ENCODE data around the gene GDAP1L1. TPM values are rescaled to one million over a fixed set of nuclear protein-coding genes. Genes with fewer than 3 reads are reported as not detected.
"Not testable (repeated sequence)": the region's sequence is repeated elsewhere in the genome, so short reads cannot be mapped to it uniquely, and the experiment has no call there.

GDAP1L1 gene
- total RNA-seq, 1 donor from 2014 or later, result not detected

GRCh38 chr20:44231713-44232468 is 15.2 kb upstream of the GDAP1L1 start:
- Histone ChIP-seq H3K27ac (ENCODE audit: low read depth, low read length) (no peak overlapping the region), H3K9ac (ENCODE audit: low read depth in 1 of 3, low read length in 3 of 3) (no peak overlapping the region), H3K9me3 (ENCODE audit: control insufficient read depth in 3 of 3, low read length in 3 of 3) (no peaks in the 10 kb centered on the region), H3K4me3 (ENCODE audit: low read length in 3 of 3) (no peak overlapping the region), H3K4me1 (ENCODE audit: control insufficient read depth in 3 of 3, insufficient read depth in 3 of 3, low read length in 3 of 3) (peaks cover 0 to 9% (median 7%) of the 10 kb centered on the region in 3 donors), H3K36me3 (ENCODE audit: control insufficient read depth in 3 of 3, insufficient read depth in 3 of 3, low read length in 3 of 3) (no peaks in the 10 kb centered on the region), H3K27me3 (ENCODE audit: control insufficient read depth in 3 of 3, insufficient read depth in 3 of 3, low read length in 3 of 3) (no peaks in the 10 kb centered on the region)

GRCh38 chr20:44232469-44232856 is 14.6 kb upstream of the GDAP1L1 start:
- H3K9ac ChIP-seq (ENCODE audit: low read depth in 1 of 3, low read length in 3 of 3); H3K4me1 ChIP-seq (ENCODE audit: control insufficient read depth in 3 of 3, insufficient read depth in 3 of 3, low read length in 3 of 3); H3K27me3 ChIP-seq (ENCODE audit: control insufficient read depth in 3 of 3, insufficient read depth in 3 of 3, low read length in 3 of 3); H3K27ac ChIP-seq (ENCODE audit: low read depth, low read length); H3K4me3 ChIP-seq (ENCODE audit: low read length in 3 of 3); H3K36me3 ChIP-seq (ENCODE audit: control insufficient read depth in 3 of 3, insufficient read depth in 3 of 3, low read length in 3 of 3); H3K9me3 ChIP-seq (ENCODE audit: control insufficient read depth in 3 of 3, low read length in 3 of 3): not testable (repeated sequence)

GRCh38 chr20:44233436-44234016 is 13.6 kb upstream of the GDAP1L1 start:
- no peaks in the 10 kb centered on the region for H3K36me3 ChIP-seq (ENCODE audit: control insufficient read depth in 3 of 3, insufficient read depth in 3 of 3, low read length in 3 of 3)

GRCh38 chr20:44234566-44235317 is 12.4 kb upstream of the GDAP1L1 start:
- H3K9me3 ChIP-seq (ENCODE audit: control insufficient read depth in 3 of 3, low read length in 3 of 3), result no peaks in the 10 kb centered on the region
- H3K36me3 ChIP-seq (ENCODE audit: control insufficient read depth in 3 of 3, insufficient read depth in 3 of 3, low read length in 3 of 3), result no peaks in the 10 kb centered on the region
- no peaks in the 10 kb centered on the region for H3K4me1 ChIP-seq (ENCODE audit: control insufficient read depth in 3 of 3, insufficient read depth in 3 of 3, low read length in 3 of 3)
- H3K27ac ChIP-seq (ENCODE audit: low read depth, low read length), result no peak overlapping the region
- H3K4me3 ChIP-seq (ENCODE audit: low read length in 3 of 3), result no peak overlapping the region
- no peak overlapping the region for H3K9ac ChIP-seq (ENCODE audit: low read depth in 1 of 3, low read length in 3 of 3)
- H3K27me3 ChIP-seq (ENCODE audit: control insufficient read depth in 3 of 3, insufficient read depth in 3 of 3, low read length in 3 of 3), result no peaks in the 10 kb centered on the region

More at GRCh38 chr20:44233436-44234016, 13.6 kb upstream of the GDAP1L1 start:
- no peaks in the 10 kb centered on the region for H3K9me3 ChIP-seq (ENCODE audit: control insufficient read depth in 3 of 3, low read length in 3 of 3)
- H3K27ac ChIP-seq (ENCODE audit: low read depth, low read length), result no peak overlapping the region
- peaks cover 0 to 6% (median 4%) of the 10 kb centered on the region in 3 donors for H3K4me1 ChIP-seq (ENCODE audit: control insufficient read depth in 3 of 3, insufficient read depth in 3 of 3, low read length in 3 of 3)
- no peak overlapping the region for H3K9ac ChIP-seq (ENCODE audit: low read depth in 1 of 3, low read length in 3 of 3)
- no peak overlapping the region for H3K4me3 ChIP-seq (ENCODE audit: low read length in 3 of 3)
- H3K27me3 ChIP-seq (ENCODE audit: control insufficient read depth in 3 of 3, insufficient read depth in 3 of 3, low read length in 3 of 3), result no peaks in the 10 kb centered on the region

GRCh38 chr20:44235702-44236101 is 11.4 kb upstream of the GDAP1L1 start:
- H3K9ac ChIP-seq (ENCODE audit: low read depth in 1 of 3, low read length in 3 of 3), result no peak overlapping the region
- no peaks in the 10 kb centered on the region for H3K4me1 ChIP-seq (ENCODE audit: control insufficient read depth in 3 of 3, insufficient read depth in 3 of 3, low read length in 3 of 3)
- no peaks in the 10 kb centered on the region for H3K9me3 ChIP-seq (ENCODE audit: control insufficient read depth in 3 of 3, low read length in 3 of 3)
- no peaks in the 10 kb centered on the region for H3K36me3 ChIP-seq (ENCODE audit: control insufficient read depth in 3 of 3, insufficient read depth in 3 of 3, low read length in 3 of 3)
- no peak overlapping the region for H3K4me3 ChIP-seq (ENCODE audit: low read length in 3 of 3)
- no peak overlapping the region for H3K27ac ChIP-seq (ENCODE audit: low read depth, low read length)
- peaks cover 0 to 2% (median 0%) of the 10 kb centered on the region in 3 donors for H3K27me3 ChIP-seq (ENCODE audit: control insufficient read depth in 3 of 3, insufficient read depth in 3 of 3, low read length in 3 of 3)

- H3K4me3 ChIP-seq (ENCODE audit: low read length in 3 of 3); H3K9ac ChIP-seq (ENCODE audit: low read depth in 1 of 3, low read length in 3 of 3); H3K9me3 ChIP-seq (ENCODE audit: control insufficient read depth in 3 of 3, low read length in 3 of 3); H3K4me1 ChIP-seq (ENCODE audit: control insufficient read depth in 3 of 3, insufficient read depth in 3 of 3, low read length in 3 of 3); H3K27ac ChIP-seq (ENCODE audit: low read depth, low read length); H3K27me3 ChIP-seq (ENCODE audit: control insufficient read depth in 3 of 3, insufficient read depth in 3 of 3, low read length in 3 of 3); H3K36me3 ChIP-seq (ENCODE audit: control insufficient read depth in 3 of 3, insufficient read depth in 3 of 3, low read length in 3 of 3): not testable (repeated sequence)
These were observed 10.3 kb upstream of the GDAP1L1 start for GRCh38 chr20:44236840-44237239.

GRCh38 chr20:44241796-44242195 is 5.3 kb upstream of the GDAP1L1 start:
- Histone ChIP-seq H3K9ac (ENCODE audit: low read depth in 1 of 3, low read length in 3 of 3) (no peak overlapping the region), H3K9me3 (ENCODE audit: control insufficient read depth in 3 of 3, low read length in 3 of 3) (no peaks in the 10 kb centered on the region)

GRCh38 chr20:44245977-44246376 is 1.1 kb upstream of the GDAP1L1 start:
- Histone ChIP-seq H3K36me3 (ENCODE audit: control insufficient read depth in 3 of 3, insufficient read depth in 3 of 3, low read length in 3 of 3) (no peaks in the 10 kb centered on the region), H3K9ac (ENCODE audit: low read depth in 1 of 3, low read length in 3 of 3) (no peak overlapping the region), H3K4me1 (ENCODE audit: control insufficient read depth in 3 of 3, insufficient read depth in 3 of 3, low read length in 3 of 3) (peaks cover 0 to 3% (median 2%) of the 10 kb centered on the region in 3 donors), H3K27me3 (ENCODE audit: control insufficient read depth in 3 of 3, insufficient read depth in 3 of 3, low read length in 3 of 3) (peaks cover 18 to 32% (median 24%) of the 10 kb centered on the region in 3 donors), H3K4me3 (ENCODE audit: low read length in 3 of 3) (no peak overlapping the region), H3K27ac (ENCODE audit: low read depth, low read length) (no peak overlapping the region), H3K9me3 (ENCODE audit: control insufficient read depth in 3 of 3, low read length in 3 of 3) (no peaks in the 10 kb centered on the region)

More at GRCh38 chr20:44241796-44242195, 5.3 kb upstream of the GDAP1L1 start:
- Histone ChIP-seq H3K27ac (ENCODE audit: low read depth, low read length) (no peak overlapping the region), H3K4me3 (ENCODE audit: low read length in 3 of 3) (no peak overlapping the region), H3K27me3 (ENCODE audit: control insufficient read depth in 3 of 3, insufficient read depth in 3 of 3, low read length in 3 of 3) (peaks cover 0 to 9% (median 5%) of the 10 kb centered on the region in 3 donors), H3K36me3 (ENCODE audit: control insufficient read depth in 3 of 3, insufficient read depth in 3 of 3, low read length in 3 of 3) (no peaks in the 10 kb centered on the region), H3K4me1 (ENCODE audit: control insufficient read depth in 3 of 3, insufficient read depth in 3 of 3, low read length in 3 of 3) (no peaks in the 10 kb centered on the region)

GRCh38 chr20:44247586-44248409 is 690 bp downstream of the GDAP1L1 start:
- Histone ChIP-seq H3K9ac (ENCODE audit: low read depth in 1 of 3, low read length in 3 of 3) (no peak overlapping the region), H3K4me3 (ENCODE audit: low read length in 3 of 3) (no peak overlapping the region), H3K4me1 (ENCODE audit: control insufficient read depth in 3 of 3, insufficient read depth in 3 of 3, low read length in 3 of 3) (peaks cover 0 to 3% (median 2%) of the 10 kb centered on the region in 3 donors), H3K9me3 (ENCODE audit: control insufficient read depth in 3 of 3, low read length in 3 of 3) (no peaks in the 10 kb centered on the region), H3K27ac (ENCODE audit: low read depth, low read length) (no peak overlapping the region), H3K36me3 (ENCODE audit: control insufficient read depth in 3 of 3, insufficient read depth in 3 of 3, low read length in 3 of 3) (no peaks in the 10 kb centered on the region), H3K27me3 (ENCODE audit: control insufficient read depth in 3 of 3, insufficient read depth in 3 of 3, low read length in 3 of 3) (peaks cover 18 to 36% (median 27%) of the 10 kb centered on the region in 3 donors)
